ENCODE data around the gene CEACAM4. TPM values are rescaled to one million over a fixed set of nuclear protein-coding genes. Genes with fewer than 3 reads are reported as not detected.
A peak's percentile ranks its signal among the peaks of the same experiment; 100 is the strongest.

CEACAM4 gene
- total and polyA plus RNA-seq, 2 donors from 2014 or later = 4.7 TPM; not detected in 1

DNA sequence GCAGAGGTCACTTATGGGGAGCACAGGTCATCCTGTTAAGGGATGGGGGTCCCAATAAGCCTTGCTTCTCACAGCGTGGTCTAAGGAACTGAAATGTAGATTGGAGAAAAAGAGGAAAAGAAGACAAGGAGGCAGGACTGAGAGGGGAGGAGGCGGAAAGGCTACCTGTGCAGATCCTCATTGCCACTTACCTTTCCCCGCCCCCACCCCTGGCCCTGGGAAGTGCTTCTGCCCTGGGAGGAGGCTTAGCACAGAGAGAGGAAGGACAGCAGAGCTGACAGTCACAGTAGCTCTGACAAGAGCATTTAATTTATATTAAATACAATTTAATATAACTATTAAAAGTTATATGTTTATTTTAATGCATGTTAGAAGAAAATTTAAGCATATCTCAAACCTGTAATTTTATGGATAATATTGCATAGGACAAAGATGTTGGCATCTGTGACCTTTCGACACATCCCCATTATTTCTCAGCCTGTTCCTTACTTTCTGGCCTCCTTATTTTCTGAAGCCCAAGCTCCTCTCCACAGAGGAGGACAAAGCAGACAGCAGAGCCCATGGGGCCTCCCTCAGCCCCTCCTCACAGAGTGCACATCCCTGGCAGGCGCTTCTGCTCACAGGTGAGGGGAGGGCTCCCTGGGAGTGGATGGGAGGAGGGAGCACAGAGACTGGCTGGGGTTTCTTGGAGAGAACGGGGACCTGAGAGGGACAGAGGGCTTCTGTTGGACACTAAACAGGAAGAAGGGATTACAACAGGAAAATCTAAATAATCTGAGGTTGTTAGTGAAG is 27.5 kb downstream of the CEACAM4 start:
- no peak for FAIRE-seq

DNA sequence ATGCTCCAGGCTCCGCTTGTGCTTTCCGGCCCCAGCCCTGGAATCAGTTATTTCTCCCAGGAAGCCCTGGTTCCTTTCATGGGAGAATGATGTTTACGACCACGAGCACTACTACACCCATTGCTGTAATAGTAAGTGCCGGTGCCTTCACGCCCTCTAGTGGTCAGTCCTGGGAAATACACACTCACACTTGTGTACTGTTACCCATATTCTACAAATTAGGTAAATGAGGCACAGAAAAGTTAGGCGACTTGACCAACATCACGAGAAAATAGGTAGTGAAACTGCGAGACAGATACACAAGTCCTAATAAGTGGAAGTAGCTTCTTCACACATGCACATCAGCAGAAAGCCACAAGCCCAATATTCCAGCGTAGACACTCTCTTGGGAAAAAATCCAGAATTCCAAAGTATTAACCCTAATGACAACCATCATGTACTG is 29.3 kb downstream of the CEACAM4 start:
- intact Hi-C loops (cut with DNase I) = no loop called here
- H3K4me3 ChIP-seq (ENCODE audit: low read length in 3 of 3) = no peak overlapping the region
- H3K27me3 ChIP-seq (ENCODE audit: control insufficient read depth, insufficient read depth, low read length) = no peaks in the 10 kb centered on the region
- H3K9me3 ChIP-seq (ENCODE audit: control insufficient read depth in 2 of 3, insufficient read depth in 1 of 3, low read length in 3 of 3) = peaks cover 0 to 5% (median 0%) of the 10 kb centered on the region in 3 donors
- H3K27ac ChIP-seq (ENCODE audit: low read depth in 2 of 2, low read length in 2 of 2) = no peak overlapping the region
- peak; percentile 83 for TF ChIP-seq CTCF (IDR thresholded peaks at IDR 0.05; ENCODE audit: borderline replicate concordance, extremely low read depth, insufficient read depth)
- H3K4me1 ChIP-seq (ENCODE audit: control insufficient read depth in 2 of 3, insufficient read depth in 2 of 3, low read depth in 1 of 3, low read length in 3 of 3) = no peaks in the 10 kb centered on the region
- FAIRE-seq = no peak
- peak in 4 of 5 donors; percentile 51 to 65 (median 52) for DNase-seq
- no peaks in the 10 kb centered on the region for H3K36me3 ChIP-seq (ENCODE audit: control insufficient read depth in 2 of 3, insufficient read depth in 3 of 3, low read length in 3 of 3)
- H3K9ac ChIP-seq (ENCODE audit: low read length in 3 of 3) = no peak overlapping the region

More for the DNA sequence above, 27.5 kb downstream of the CEACAM4 start:
- intact Hi-C loops (cut with DNase I) = no loop called here
- H3K27me3 ChIP-seq (ENCODE audit: control insufficient read depth, insufficient read depth, low read length) = no peaks in the 10 kb centered on the region
- no peak overlapping the region for H3K4me3 ChIP-seq (ENCODE audit: low read length in 3 of 3)
- no peak overlapping the region for H3K27ac ChIP-seq (ENCODE audit: low read depth in 2 of 2, low read length in 2 of 2)
- H3K4me1 ChIP-seq (ENCODE audit: control insufficient read depth in 2 of 3, insufficient read depth in 2 of 3, low read depth in 1 of 3, low read length in 3 of 3) = no peaks in the 10 kb centered on the region
- H3K9ac ChIP-seq (ENCODE audit: low read length in 3 of 3) = no peak overlapping the region
- no peaks in the 10 kb centered on the region for H3K9me3 ChIP-seq (ENCODE audit: control insufficient read depth in 2 of 3, insufficient read depth in 1 of 3, low read length in 3 of 3)
- H3K36me3 ChIP-seq (ENCODE audit: control insufficient read depth in 2 of 3, insufficient read depth in 3 of 3, low read length in 3 of 3) = no peaks in the 10 kb centered on the region
- no peak for TF ChIP-seq CTCF (IDR thresholded peaks at IDR 0.05; ENCODE audit: borderline replicate concordance, extremely low read depth, insufficient read depth)
- no peak for DNase-seq

DNA sequence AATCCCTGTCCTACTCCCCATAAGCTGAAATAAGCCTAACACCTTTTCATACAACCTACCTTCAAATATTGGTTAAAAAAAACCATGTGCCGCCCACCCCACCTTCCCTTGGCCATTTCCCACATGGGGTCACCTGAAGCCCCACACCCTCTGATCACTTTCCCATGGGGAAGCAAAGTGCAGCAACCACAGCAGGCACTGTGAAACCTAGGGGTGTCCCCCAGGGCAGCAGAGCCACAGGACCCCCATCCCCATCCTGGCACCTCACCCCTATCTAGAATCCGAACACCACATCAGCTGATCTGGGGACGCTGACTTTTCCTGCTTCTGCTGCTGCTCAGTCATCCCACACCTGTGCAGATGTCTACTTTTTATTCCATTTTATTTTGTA is 31.0 kb downstream of the CEACAM4 start:
- H3K9me3 ChIP-seq (ENCODE audit: control insufficient read depth in 2 of 3, insufficient read depth in 1 of 3, low read length in 3 of 3) = peaks cover 0 to 5% (median 0%) of the 10 kb centered on the region in 3 donors
- no peak overlapping the region for H3K9ac ChIP-seq (ENCODE audit: low read length in 3 of 3)
- TF ChIP-seq CTCF (IDR thresholded peaks at IDR 0.05; ENCODE audit: borderline replicate concordance, extremely low read depth, insufficient read depth) = no peak
- no peak overlapping the region for H3K4me3 ChIP-seq (ENCODE audit: low read length in 3 of 3)
- no peak for DNase-seq
- no peaks in the 10 kb centered on the region for H3K36me3 ChIP-seq (ENCODE audit: control insufficient read depth in 2 of 3, insufficient read depth in 3 of 3, low read length in 3 of 3)
- no peaks in the 10 kb centered on the region for H3K4me1 ChIP-seq (ENCODE audit: control insufficient read depth in 2 of 3, insufficient read depth in 2 of 3, low read depth in 1 of 3, low read length in 3 of 3)
- intact Hi-C loops (cut with DNase I) = no loop called here
- FAIRE-seq = no peak
- no peak overlapping the region for H3K27ac ChIP-seq (ENCODE audit: low read depth in 2 of 2, low read length in 2 of 2)
- no peaks in the 10 kb centered on the region for H3K27me3 ChIP-seq (ENCODE audit: control insufficient read depth, insufficient read depth, low read length)

All from kidney (tissue), 14 donors.